ENCODE results near the gene SIPA1L3.

The SIPA1L3 gene

GRCh38 chr19:37975071-37975470 is 68.1 kb downstream of the SIPA1L3 start:
- H3K9me3 ChIP-seq (ENCODE audit: insufficient read depth, low read length), result peaks cover 8% of the 10 kb centered on the region; the same call in 1 of the 2 replicates
- H3K4me3 ChIP-seq (ENCODE audit: insufficient read depth, low read length, poor library complexity, severe bottlenecking), result no peak overlapping the region
- no peak overlapping the region for H2AFZ ChIP-seq (ENCODE audit: low read depth, low read length, severe bottlenecking)
- H3K4me2 ChIP-seq (ENCODE audit: low read depth, low read length, poor library complexity, severe bottlenecking), result peak overlapping the region; percentile 44
- peak overlapping the region; percentile 95 for H3K27ac ChIP-seq (ENCODE audit: low read depth, low read length)
- H3K36me3 ChIP-seq (ENCODE audit: low read length), result peaks cover 7% of the 10 kb centered on the region; the same call in 1 of the 2 replicates
- no peaks in the 10 kb centered on the region for H3K27me3 ChIP-seq (ENCODE audit: low read length)
- H3K79me2 ChIP-seq (ENCODE audit: insufficient read depth, low read length), result peaks cover 83% of the 10 kb centered on the region
- H3K9me2 ChIP-seq (replicated peaks; ENCODE audit: insufficient read depth, low read length), result no peaks in the 10 kb centered on the region
- no peaks in the 10 kb centered on the region for H4K20me1 ChIP-seq (ENCODE audit: low read depth, low read length)
- peak overlapping the region; percentile 46 for H3K9ac ChIP-seq (ENCODE audit: low read length)
- peaks cover 75% of the 10 kb centered on the region for H3F3A ChIP-seq (ENCODE audit: insufficient read depth)
- TF ChIP-seq CTCF (IDR thresholded peaks at IDR 0.05; ENCODE audit: insufficient read depth, low read length, poor library complexity, severe bottlenecking), result no peak
- TF ChIP-seq EZH2phosphoT487 (conservative IDR thresholded peaks at IDR 0.05; ENCODE audit: low read length), result no peak

GRCh38 chr19:37975596-37976515 is 68.8 kb downstream of the SIPA1L3 start:
- H3K79me2 ChIP-seq (ENCODE audit: insufficient read depth, low read length), result peaks cover 83% of the 10 kb centered on the region
- no peaks in the 10 kb centered on the region for H3K9me2 ChIP-seq (replicated peaks; ENCODE audit: insufficient read depth, low read length)
- no peaks in the 10 kb centered on the region for H3K27me3 ChIP-seq (ENCODE audit: low read length)
- TF ChIP-seq EZH2phosphoT487 (conservative IDR thresholded peaks at IDR 0.05; ENCODE audit: low read length) (no peak), CTCF (IDR thresholded peaks at IDR 0.05; ENCODE audit: insufficient read depth, low read length, poor library complexity, severe bottlenecking) (no peak)
- peak overlapping the region; percentile 46 for H3K9ac ChIP-seq (ENCODE audit: low read length)
- H3K4me2 ChIP-seq (ENCODE audit: low read depth, low read length, poor library complexity, severe bottlenecking), result peak overlapping the region; percentile 44
- H3K9me3 ChIP-seq (ENCODE audit: insufficient read depth, low read length), result peaks cover under 1% of the 10 kb centered on the region; the same call in 1 of the 2 replicates
- H3K27ac ChIP-seq (ENCODE audit: low read depth, low read length), result peak overlapping the region; percentile 95
- peaks cover 82% of the 10 kb centered on the region for H3F3A ChIP-seq (ENCODE audit: insufficient read depth)
- H3K36me3 ChIP-seq (ENCODE audit: low read length), result no peaks in the 10 kb centered on the region
- no peak overlapping the region for H2AFZ ChIP-seq (ENCODE audit: low read depth, low read length, severe bottlenecking)
- H4K20me1 ChIP-seq (ENCODE audit: low read depth, low read length), result no peaks in the 10 kb centered on the region
- H3K4me3 ChIP-seq (ENCODE audit: insufficient read depth, low read length, poor library complexity, severe bottlenecking), result no peak overlapping the region

GRCh38 chr19:37977391-37977790 is 70.4 kb downstream of the SIPA1L3 start:
- peak overlapping the region; percentile 95 for H3K27ac ChIP-seq (ENCODE audit: low read depth, low read length)
- no peak overlapping the region for H3K4me3 ChIP-seq (ENCODE audit: insufficient read depth, low read length, poor library complexity, severe bottlenecking)
- H2AFZ ChIP-seq (ENCODE audit: low read depth, low read length, severe bottlenecking), result no peak overlapping the region
- H3K4me2 ChIP-seq (ENCODE audit: low read depth, low read length, poor library complexity, severe bottlenecking), result peak overlapping the region; percentile 60
- peaks cover 76% of the 10 kb centered on the region for H3F3A ChIP-seq (ENCODE audit: insufficient read depth)
- H4K20me1 ChIP-seq (ENCODE audit: low read depth, low read length), result no peaks in the 10 kb centered on the region
- H3K9me3 ChIP-seq (ENCODE audit: insufficient read depth, low read length), result no peaks in the 10 kb centered on the region
- peaks cover 83% of the 10 kb centered on the region for H3K79me2 ChIP-seq (ENCODE audit: insufficient read depth, low read length)
- no peaks in the 10 kb centered on the region for H3K9me2 ChIP-seq (replicated peaks; ENCODE audit: insufficient read depth, low read length)
- H3K27me3 ChIP-seq (ENCODE audit: low read length), result no peaks in the 10 kb centered on the region
- no peaks in the 10 kb centered on the region for H3K36me3 ChIP-seq (ENCODE audit: low read length)
- no peak for TF ChIP-seq CTCF (IDR thresholded peaks at IDR 0.05; ENCODE audit: insufficient read depth, low read length, poor library complexity, severe bottlenecking)
- no peak for TF ChIP-seq EZH2phosphoT487 (conservative IDR thresholded peaks at IDR 0.05; ENCODE audit: low read length)
- peak overlapping the region; percentile 21; the same call in 1 of the 2 replicates for H3K9ac ChIP-seq (ENCODE audit: low read length)

Data from SU-DHL-6 (cell line).